ENCODE results near the gene GAD1. TPM values are rescaled to one million over a fixed set of nuclear protein-coding genes. Genes with fewer than 3 reads are reported as not detected.

GAD1 gene
- total RNA-seq, 4 donors from 2014 or later = not detected

GRCh38 chr2:170772295-170772694 is 44.4 kb upstream of the GAD1 start:
- in situ Hi-C loops (cut with MboI; ENCODE audit: low sequenced_read_pairs in 4 of 4) = no loop called here
- no peak for ATAC-seq
- no peaks in the 10 kb centered on the region for H3K27me3 ChIP-seq

GRCh38 chr2:170774074-170774473 is 42.6 kb upstream of the GAD1 start:
- Histone ChIP-seq H3K27ac (no peak overlapping the region), H3K4me1 (peaks cover 0 to 6% of the 10 kb centered on the region in 2 donors), H3K4me3 (no peak overlapping the region), H3K27me3 (no peaks in the 10 kb centered on the region), H3K36me3 (no peaks in the 10 kb centered on the region), H3K9me3 (no peaks in the 10 kb centered on the region)
- no peak for ATAC-seq
- intact Hi-C loops (cut with DNase I; ENCODE audit: low total_unique reads) = no loop called here
- in situ Hi-C loops (cut with MboI; ENCODE audit: low sequenced_read_pairs in 4 of 4) = no loop called here
- no peak for DNase-seq
- TF ChIP-seq, protein P1, sequence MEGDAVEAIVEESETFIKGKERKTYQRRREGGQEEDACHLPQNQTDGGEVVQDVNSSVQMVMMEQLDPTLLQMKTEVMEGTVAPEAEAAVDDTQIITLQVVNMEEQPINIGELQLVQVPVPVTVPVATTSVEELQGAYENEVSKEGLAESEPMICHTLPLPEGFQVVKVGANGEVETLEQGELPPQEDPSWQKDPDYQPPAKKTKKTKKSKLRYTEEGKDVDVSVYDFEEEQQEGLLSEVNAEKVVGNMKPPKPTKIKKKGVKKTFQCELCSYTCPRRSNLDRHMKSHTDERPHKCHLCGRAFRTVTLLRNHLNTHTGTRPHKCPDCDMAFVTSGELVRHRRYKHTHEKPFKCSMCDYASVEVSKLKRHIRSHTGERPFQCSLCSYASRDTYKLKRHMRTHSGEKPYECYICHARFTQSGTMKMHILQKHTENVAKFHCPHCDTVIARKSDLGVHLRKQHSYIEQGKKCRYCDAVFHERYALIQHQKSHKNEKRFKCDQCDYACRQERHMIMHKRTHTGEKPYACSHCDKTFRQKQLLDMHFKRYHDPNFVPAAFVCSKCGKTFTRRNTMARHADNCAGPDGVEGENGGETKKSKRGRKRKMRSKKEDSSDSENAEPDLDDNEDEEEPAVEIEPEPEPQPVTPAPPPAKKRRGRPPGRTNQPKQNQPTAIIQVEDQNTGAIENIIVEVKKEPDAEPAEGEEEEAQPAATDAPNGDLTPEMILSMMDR (IDR thresholded peaks at IDR 0.05 in 4 of 5, conservative IDR thresholded peaks at IDR 0.05 in 1 of 5) = no peak
- no peak for TF ChIP-seq POLR2A (IDR thresholded peaks at IDR 0.05)

More at GRCh38 chr2:170772295-170772694, 44.4 kb upstream of the GAD1 start:
- no peak overlapping the region for H3K27ac ChIP-seq
- TF ChIP-seq, protein P1 (IDR thresholded peaks at IDR 0.05 in 4 of 5, conservative IDR thresholded peaks at IDR 0.05 in 1 of 5) = no peak
- no peak for TF ChIP-seq POLR2A (IDR thresholded peaks at IDR 0.05)
- intact Hi-C loops (cut with DNase I; ENCODE audit: low total_unique reads) = no loop called here
- no peak for DNase-seq
- no peaks in the 10 kb centered on the region for H3K9me3 ChIP-seq
- no peaks in the 10 kb centered on the region for H3K36me3 ChIP-seq
- peaks cover 0 to 6% of the 10 kb centered on the region in 2 donors for H3K4me1 ChIP-seq
- H3K4me3 ChIP-seq = no peak overlapping the region

DNA sequence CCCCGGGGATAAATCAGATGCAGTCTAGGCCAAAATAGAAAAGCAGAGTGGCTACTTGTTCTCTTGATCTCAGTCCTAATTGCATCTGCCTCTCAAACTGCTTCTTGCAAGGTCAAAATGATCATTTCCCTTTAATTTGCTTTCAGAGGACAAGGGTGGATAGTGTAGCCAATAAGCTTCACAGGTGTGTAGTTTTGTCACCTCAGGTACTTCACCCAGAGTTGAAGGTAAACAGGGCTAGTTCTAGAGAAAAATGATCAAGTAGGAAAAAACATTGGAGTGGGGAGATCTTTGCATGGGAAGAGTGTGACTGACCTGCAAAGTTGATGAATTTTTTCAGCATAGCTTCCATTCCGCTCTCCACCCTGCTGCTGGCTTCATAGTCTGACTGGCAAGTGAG is 37.8 kb upstream of the GAD1 start:
- DNase-seq = no peak
- TF ChIP-seq POLR2A (IDR thresholded peaks at IDR 0.05) = no peak
- TF ChIP-seq, protein P1 (IDR thresholded peaks at IDR 0.05 in 4 of 5, conservative IDR thresholded peaks at IDR 0.05 in 1 of 5) = no peak
- ATAC-seq = no peak
- intact Hi-C loops (cut with DNase I; ENCODE audit: low total_unique reads) = no loop called here
- no peak overlapping the region for H3K27ac ChIP-seq
- no peak overlapping the region for H3K4me3 ChIP-seq
- H3K36me3 ChIP-seq = no peaks in the 10 kb centered on the region
- no peaks in the 10 kb centered on the region for H3K4me1 ChIP-seq
- no peaks in the 10 kb centered on the region for H3K9me3 ChIP-seq
- no peaks in the 10 kb centered on the region for H3K27me3 ChIP-seq
- in situ Hi-C loops (cut with MboI; ENCODE audit: low sequenced_read_pairs in 4 of 4) = no loop called here

- TF ChIP-seq, protein P1 (IDR thresholded peaks at IDR 0.05 in 4 of 5, conservative IDR thresholded peaks at IDR 0.05 in 1 of 5) = no peak
- TF ChIP-seq POLR2A (IDR thresholded peaks at IDR 0.05) = no peak
- Histone ChIP-seq H3K27ac (no peak overlapping the region), H3K4me1 (no peaks in the 10 kb centered on the region), H3K27me3 (no peaks in the 10 kb centered on the region), H3K36me3 (no peaks in the 10 kb centered on the region), H3K4me3 (no peak overlapping the region), H3K9me3 (no peaks in the 10 kb centered on the region)
- DNase-seq = no peak
- no peak for ATAC-seq
- intact Hi-C loops (cut with DNase I; ENCODE audit: low total_unique reads) (no loop called here), in situ Hi-C loops (cut with MboI; ENCODE audit: low sequenced_read_pairs in 4 of 4) (no loop called here)
These were observed 37.4 kb upstream of the GAD1 start for GRCh38 chr2:170779304-170779703.

GRCh38 chr2:170782673-170783072 is 34.0 kb upstream of the GAD1 start:
- intact Hi-C loops (cut with DNase I; ENCODE audit: low total_unique reads) = no loop called here
- ATAC-seq = no peak

More at GRCh38 chr2:170782673-170783072, 34.0 kb upstream of the GAD1 start:
- Histone ChIP-seq H3K9me3 (no peaks in the 10 kb centered on the region), H3K36me3 (no peaks in the 10 kb centered on the region), H3K4me1 (no peaks in the 10 kb centered on the region), H3K27me3 (no peaks in the 10 kb centered on the region), H3K27ac (no peak overlapping the region), H3K4me3 (no peak overlapping the region)
- no peak for DNase-seq
- in situ Hi-C loops (cut with MboI; ENCODE audit: low sequenced_read_pairs in 4 of 4) = no loop called here
- TF ChIP-seq POLR2A (IDR thresholded peaks at IDR 0.05) = no peak
- TF ChIP-seq, protein P1 (IDR thresholded peaks at IDR 0.05 in 4 of 5, conservative IDR thresholded peaks at IDR 0.05 in 1 of 5) = no peak
